HepG2 (cell line): ENCODE results near the gene GPN1. TPM values are rescaled to one million over a fixed set of nuclear protein-coding genes. Genes with fewer than 3 reads are reported as not detected.

Experiments
- ATAC-seq: fragments of 200-7000 bp; cut with Tn5 transposase; 3 replicates; pipeline ENCODE4 v1.9.1; 2020; ENCODE audit warnings: mild to moderate bottlenecking, moderate library complexity
- BruUV-seq: library from RNA; stranded (reverse); fragments of 400-500 nt; replicated peaks from 2 replicates; lab custom pipeline; 2021; lab: Mats Ljungman, UMichigan
- CTCF ChIA-PET: fragments of 300-600 bp; formaldehyde crosslinking; extraction: SDS; loops from one replicate; lab custom pipeline; 2021; ENCODE audit warnings: low total read pairs, inconsistent platforms, low intra/inter-chr PET ratio; lab: Yijun Ruan, JAX
- POLR2A ChIA-PET: fragments of 350-600 bp; sonication (Branson Sonifier 250); formaldehyde crosslinking; loops from one replicate; lab custom pipeline; 2020; ENCODE audit warnings: antibody characterized with exemption, inconsistent platforms; lab: Yijun Ruan, JAX
- DNase-seq: peaks from one replicate; pipeline ENCODE4 v3.0.0-alpha.2; 2015; ENCODE audit warnings: low spot score
- FAIRE-seq: peaks from 3 replicates; lab custom pipeline; 2011; peaks lifted over from hg19 to GRCh38; lab: Jason Lieb, UNC
- H2AFZ ChIP-seq: one replicate; pipeline ENCODE4 v1.6.1; 2011; ENCODE audit warnings: low read length, inconsistent platforms
- H3K27ac ChIP-seq: fragments of 300-600 bp; 3 replicates; pipeline ENCODE4 v1.8.0; 2011; ENCODE audit warnings: mixed run types, mild to moderate bottlenecking, mixed read lengths, low read length, inconsistent platforms; ENCODE audit not compliant: insufficient read depth; ENCODE audit errors: extremely low read length
- H3K27me3 ChIP-seq, 2 experiments: fragments of 200-600 bp in 1 of 2; 2 replicates in 1 of 2; 3 replicates in 1 of 2; pipeline versions ENCODE4 v1.6.0 to v1.8.0; 2011; ENCODE audit warnings: low read length in 2 of 2, mild to moderate bottlenecking in 2 of 2, moderate library complexity in 2 of 2, inconsistent platforms in 1 of 2; ENCODE audit not compliant: insufficient read depth in 2 of 2, control insufficient read depth in 1 of 2
- H3K36me3 ChIP-seq, 2 experiments: fragments of 200-600 bp in 1 of 2; replicated peaks in 1 of 2; 2 replicates in 1 of 2; 3 replicates in 1 of 2; pipeline versions ENCODE4 v1.5.1 to v1.8.0; 2011; ENCODE audit warnings: low read length in 2 of 2, inconsistent platforms in 1 of 2; ENCODE audit not compliant: insufficient read depth in 2 of 2, control insufficient read depth in 1 of 2
- H3K4me1 ChIP-seq: 2 replicates; pipeline ENCODE4 v1.5.1; 2012; ENCODE audit warnings: low read length, inconsistent platforms; ENCODE audit not compliant: insufficient read depth
- H3K4me2 ChIP-seq: 2 replicates; pipeline ENCODE4 v1.6.0; 2011; ENCODE audit warnings: low read depth, low read length, inconsistent platforms
- H3K4me3 ChIP-seq, 3 experiments: fragments of 200-600 bp in 1 of 3; sonication (generic), shearing (Covaris generic) in 1 of 3; replicated peaks in 1 of 3; 2 replicates each; pipeline ENCODE4 v1.5.1; 2011 to 2016; ENCODE audit warnings: low read length in 3 of 3, inconsistent platforms in 2 of 3, low read depth in 2 of 3, mild to moderate bottlenecking in 2 of 3, control low read depth in 1 of 3, mixed read lengths in 1 of 3; ENCODE audit not compliant: insufficient read depth in 1 of 3
- H3K79me2 ChIP-seq: one replicate; pipeline ENCODE4 v1.6.1; 2011; ENCODE audit warnings: low read length, inconsistent platforms; ENCODE audit not compliant: insufficient read depth
- H3K9ac ChIP-seq: 2 replicates; pipeline ENCODE4 v1.6.0; 2011; ENCODE audit warnings: mild to moderate bottlenecking, low read depth, low read length, inconsistent platforms; ENCODE audit not compliant: insufficient read depth
- H3K9me3 ChIP-seq: 2 replicates; pipeline ENCODE4 v1.5.1; 2012; ENCODE audit warnings: mild to moderate bottlenecking, low read length
- H4K20me1 ChIP-seq: 2 replicates; pipeline ENCODE4 v1.6.0; 2011; ENCODE audit warnings: inconsistent platforms, mild to moderate bottlenecking, low read length, moderate library complexity; ENCODE audit not compliant: insufficient read depth
- HNF4A ChIP-seq: sonication (generic); formaldehyde crosslinking; IDR thresholded peaks from 2 replicates; pipeline ENCODE4 v1.4.0; 2020; ENCODE audit warnings: missing genetic modification reagents
- HNRNPUL1 ChIP-seq: fragments of 200-400 bp; formaldehyde crosslinking; IDR thresholded peaks from 2 replicates; pipeline ENCODE4 v1.6.1; 2017; ENCODE audit warnings: low read depth, mild to moderate bottlenecking, low read length, moderate library complexity
- MBD4 ChIP-seq: IDR thresholded peaks from 2 replicates; pipeline ENCODE4 v1.6.1; 2012; ENCODE audit warnings: low read length, inconsistent platforms, borderline replicate concordance
- PRMT3 ChIP-seq: sonication (generic); formaldehyde crosslinking; IDR thresholded peaks from 2 replicates; pipeline ENCODE4 v1.8.1; 2022; ENCODE audit warnings: low read depth, mild to moderate bottlenecking, moderate library complexity, missing genetic modification reagents, borderline replicate concordance
- SNAI1 ChIP-seq: sonication (generic); formaldehyde crosslinking; IDR thresholded peaks from 2 replicates; pipeline ENCODE4 v1.5.0; 2020; ENCODE audit warnings: mild to moderate bottlenecking, missing genetic modification reagents, borderline replicate concordance
- TOE1 ChIP-seq: sonication (generic); formaldehyde crosslinking; IDR thresholded peaks from 2 replicates; pipeline ENCODE4 v1.4.0; 2020; ENCODE audit warnings: mild to moderate bottlenecking, missing genetic modification reagents
- ZNF383 ChIP-seq: sonication (generic); formaldehyde crosslinking; IDR thresholded peaks from 2 replicates; pipeline ENCODE4 v1.4.0; 2020; ENCODE audit warnings: missing genetic modification reagents, mild to moderate bottlenecking, borderline replicate concordance
- ZNF878 ChIP-seq: sonication (generic); formaldehyde crosslinking; IDR thresholded peaks from 2 replicates; pipeline ENCODE4 v1.8.1; 2023; ENCODE audit warnings: mild to moderate bottlenecking, missing genetic modification reagents, moderate library complexity
- WGBS: methylation state at CpG from one replicate; pipeline ENCODE4 v1.1.6; 2017; ENCODE audit warnings: low lambda C conversion rate; 5-methylcytosine and 5-hydroxymethylcytosine counted together
- in situ Hi-C: cut with HindIII; loops from 2 replicates; pipeline ENCODE4 v1.10.0; 2017; ENCODE audit warnings: low pct_unique_long_range_greater_than_20kb; ENCODE audit not compliant: extremely low pct_ligation_motif_present
- intact Hi-C: fragments of 100-400 bp; cut with micrococcal nuclease; formaldehyde crosslinking; loops from one replicate; pipeline ENCODE4 v1.10.0; 2022; ENCODE audit not compliant: unreplicated experiment
- polyA plus RNA-seq, 8 experiments: library from polyadenylated mRNA; depleted of rRNA in 3 of 8; stranded (reverse) in 7 of 8; unstranded in 1 of 8; fragments of >200 nt; fragmentation: Illumina TruSeq in 4 of 8; extraction: Trizol in 4 of 8; gene quantifications; 2 replicates each; pipeline versions ENCODE4 v1.2.1 to v1.2.3, GENCODE V29; 2011 to 2016; ENCODE audit warnings: low read depth in 4 of 8, missing spikeins in 1 of 8, mixed read lengths in 1 of 8; ENCODE audit not compliant: insufficient read depth in 1 of 8
- total RNA-seq, 5 experiments: library from RNA; depleted of rRNA; stranded (reverse); fragments of >200 nt; fragmentation: Illumina TruSeq; extraction: Trizol; gene quantifications; 2 replicates each; pipeline ENCODE4 v1.2.3, GENCODE V29; 2016; ENCODE audit warnings: low read depth in 1 of 5
- TF ChIP-seq, protein P1 (sequence below): sonication (generic); formaldehyde crosslinking; IDR thresholded peaks from 2 replicates; pipeline ENCODE4 v1.8.1; 2022; ENCODE audit warnings: mild to moderate bottlenecking, missing genetic modification reagents
- TF ChIP-seq, protein P2 (sequence below), 2 experiments: sonication (generic) in 1 of 2; formaldehyde crosslinking in 1 of 2; IDR thresholded peaks; 2 replicates each; pipeline versions ENCODE4 v1.5.1 to v1.6.1; 2011 to 2020; ENCODE audit warnings: borderline replicate concordance in 1 of 2, low read depth in 1 of 2, low read length in 1 of 2, mild to moderate bottlenecking in 1 of 2, missing genetic modification reagents in 1 of 2, moderate library complexity in 1 of 2
- TF ChIP-seq, protein P3 (sequence below): IDR thresholded peaks from 2 replicates; pipeline ENCODE4 v1.6.1; 2016; ENCODE audit warnings: mild to moderate bottlenecking
- TF ChIP-seq, protein P4 (sequence below): sonication (generic); formaldehyde crosslinking; IDR thresholded peaks from 2 replicates; pipeline ENCODE4 v1.5.0; 2020; ENCODE audit warnings: missing genetic modification reagents, mild to moderate bottlenecking, borderline replicate concordance
- TF ChIP-seq, protein P5 (sequence below): IDR thresholded peaks from 2 replicates; pipeline ENCODE4 v1.6.1; 2016; ENCODE audit warnings: low read depth, missing genetic modification reagents, missing compliant biosample characterization

GPN1 gene
- total and polyA plus RNA-seq, 2 of the 13 experiments (the other 11 are each of a cell fraction or from before 2014, with no cell fraction given): 54.5 to 62.7 TPM

DNA sequence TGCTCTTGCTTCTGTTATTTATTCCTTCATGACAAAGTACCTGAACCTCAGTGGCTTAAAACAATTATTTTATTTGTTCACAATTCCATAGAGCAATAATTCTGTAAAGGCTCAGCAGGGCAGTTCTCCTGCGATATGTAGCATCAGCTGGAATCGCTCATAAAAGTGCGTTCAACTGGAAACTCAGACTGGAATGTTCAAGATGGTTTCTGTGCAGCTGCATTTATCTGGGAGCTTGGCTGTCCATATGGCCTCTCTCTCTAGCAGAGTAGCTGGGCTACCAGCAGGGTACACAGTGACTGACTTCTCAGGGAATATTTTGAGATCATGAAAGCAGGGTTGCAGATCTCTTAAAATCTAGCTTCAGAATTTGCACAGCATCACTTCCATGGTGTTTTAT lies 13.5 kb upstream of the GPN1 start:
- Histone ChIP-seq H3K4me1 (peaks cover 14% of the 10 kb centered on the region), H3K27me3 (no peaks in the 10 kb centered on the region), H3K4me3 (no peak overlapping the region), H3K36me3 (peaks cover 20 to 71% of the 10 kb centered on the region in 2 experiments), H3K9me3 (no peaks in the 10 kb centered on the region), H3K9ac (no peak overlapping the region), H2AFZ (no peak overlapping the region), H3K4me2 (no peak overlapping the region), H4K20me1 (no peaks in the 10 kb centered on the region), H3K79me2 (no peaks in the 10 kb centered on the region), H3K27ac (no peak overlapping the region)
- POLR2A ChIA-PET: no interaction called here
- CTCF ChIA-PET: no interaction called here
- intact Hi-C loops (no loop called here), in situ Hi-C loops (no loop called here)
- no TSS peak for BruUV-seq
- FAIRE-seq (no peak), ATAC-seq (no peak), DNase-seq (no peak)
- WGBS: 100% methylated on average over 3 of the region's 3 CpGs
- TF ChIP-seq TOE1 (CRISPR knock-in tag) (no peak), HNF4A (no peak), SNAI1 (CRISPR knock-in tag) (no peak), HNRNPUL1 (no peak), MBD4 (no peak), ZNF878 (CRISPR knock-in tag) (no peak), PRMT3 (CRISPR knock-in tag) (no peak), ZNF383 (CRISPR knock-in tag) (no peak)
- TF ChIP-seq, protein P1, sequence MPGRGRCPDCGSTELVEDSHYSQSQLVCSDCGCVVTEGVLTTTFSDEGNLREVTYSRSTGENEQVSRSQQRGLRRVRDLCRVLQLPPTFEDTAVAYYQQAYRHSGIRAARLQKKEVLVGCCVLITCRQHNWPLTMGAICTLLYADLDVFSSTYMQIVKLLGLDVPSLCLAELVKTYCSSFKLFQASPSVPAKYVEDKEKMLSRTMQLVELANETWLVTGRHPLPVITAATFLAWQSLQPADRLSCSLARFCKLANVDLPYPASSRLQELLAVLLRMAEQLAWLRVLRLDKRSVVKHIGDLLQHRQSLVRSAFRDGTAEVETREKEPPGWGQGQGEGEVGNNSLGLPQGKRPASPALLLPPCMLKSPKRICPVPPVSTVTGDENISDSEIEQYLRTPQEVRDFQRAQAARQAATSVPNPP: no peak
- TF ChIP-seq, protein P2, sequence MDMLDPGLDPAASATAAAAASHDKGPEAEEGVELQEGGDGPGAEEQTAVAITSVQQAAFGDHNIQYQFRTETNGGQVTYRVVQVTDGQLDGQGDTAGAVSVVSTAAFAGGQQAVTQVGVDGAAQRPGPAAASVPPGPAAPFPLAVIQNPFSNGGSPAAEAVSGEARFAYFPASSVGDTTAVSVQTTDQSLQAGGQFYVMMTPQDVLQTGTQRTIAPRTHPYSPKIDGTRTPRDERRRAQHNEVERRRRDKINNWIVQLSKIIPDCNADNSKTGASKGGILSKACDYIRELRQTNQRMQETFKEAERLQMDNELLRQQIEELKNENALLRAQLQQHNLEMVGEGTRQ (IDR thresholded peaks at IDR 0.05; ENCODE audit: low read depth, low read length): no peak
- TF ChIP-seq, protein P2 (CRISPR knock-in tag; IDR thresholded peaks at IDR 0.05; ENCODE audit: borderline replicate concordance): no peak
- TF ChIP-seq, protein P3, sequence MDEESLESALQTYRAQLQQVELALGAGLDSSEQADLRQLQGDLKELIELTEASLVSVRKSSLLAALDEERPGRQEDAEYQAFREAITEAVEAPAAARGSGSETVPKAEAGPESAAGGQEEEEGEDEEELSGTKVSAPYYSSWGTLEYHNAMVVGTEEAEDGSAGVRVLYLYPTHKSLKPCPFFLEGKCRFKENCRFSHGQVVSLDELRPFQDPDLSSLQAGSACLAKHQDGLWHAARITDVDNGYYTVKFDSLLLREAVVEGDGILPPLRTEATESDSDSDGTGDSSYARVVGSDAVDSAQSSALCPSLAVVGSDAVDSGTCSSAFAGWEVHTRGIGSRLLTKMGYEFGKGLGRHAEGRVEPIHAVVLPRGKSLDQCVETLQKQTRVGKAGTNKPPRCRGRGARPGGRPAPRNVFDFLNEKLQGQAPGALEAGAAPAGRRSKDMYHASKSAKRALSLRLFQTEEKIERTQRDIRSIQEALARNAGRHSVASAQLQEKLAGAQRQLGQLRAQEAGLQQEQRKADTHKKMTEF (CRISPR knock-in tag): no peak
- TF ChIP-seq, protein P4, sequence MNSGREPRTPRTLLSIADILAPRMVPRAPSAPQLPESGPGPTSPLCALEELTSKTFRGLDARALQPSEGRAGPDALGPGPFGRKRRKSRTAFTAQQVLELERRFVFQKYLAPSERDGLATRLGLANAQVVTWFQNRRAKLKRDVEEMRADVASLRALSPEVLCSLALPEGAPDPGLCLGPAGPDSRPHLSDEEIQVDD: no peak
- TF ChIP-seq, protein P5, sequence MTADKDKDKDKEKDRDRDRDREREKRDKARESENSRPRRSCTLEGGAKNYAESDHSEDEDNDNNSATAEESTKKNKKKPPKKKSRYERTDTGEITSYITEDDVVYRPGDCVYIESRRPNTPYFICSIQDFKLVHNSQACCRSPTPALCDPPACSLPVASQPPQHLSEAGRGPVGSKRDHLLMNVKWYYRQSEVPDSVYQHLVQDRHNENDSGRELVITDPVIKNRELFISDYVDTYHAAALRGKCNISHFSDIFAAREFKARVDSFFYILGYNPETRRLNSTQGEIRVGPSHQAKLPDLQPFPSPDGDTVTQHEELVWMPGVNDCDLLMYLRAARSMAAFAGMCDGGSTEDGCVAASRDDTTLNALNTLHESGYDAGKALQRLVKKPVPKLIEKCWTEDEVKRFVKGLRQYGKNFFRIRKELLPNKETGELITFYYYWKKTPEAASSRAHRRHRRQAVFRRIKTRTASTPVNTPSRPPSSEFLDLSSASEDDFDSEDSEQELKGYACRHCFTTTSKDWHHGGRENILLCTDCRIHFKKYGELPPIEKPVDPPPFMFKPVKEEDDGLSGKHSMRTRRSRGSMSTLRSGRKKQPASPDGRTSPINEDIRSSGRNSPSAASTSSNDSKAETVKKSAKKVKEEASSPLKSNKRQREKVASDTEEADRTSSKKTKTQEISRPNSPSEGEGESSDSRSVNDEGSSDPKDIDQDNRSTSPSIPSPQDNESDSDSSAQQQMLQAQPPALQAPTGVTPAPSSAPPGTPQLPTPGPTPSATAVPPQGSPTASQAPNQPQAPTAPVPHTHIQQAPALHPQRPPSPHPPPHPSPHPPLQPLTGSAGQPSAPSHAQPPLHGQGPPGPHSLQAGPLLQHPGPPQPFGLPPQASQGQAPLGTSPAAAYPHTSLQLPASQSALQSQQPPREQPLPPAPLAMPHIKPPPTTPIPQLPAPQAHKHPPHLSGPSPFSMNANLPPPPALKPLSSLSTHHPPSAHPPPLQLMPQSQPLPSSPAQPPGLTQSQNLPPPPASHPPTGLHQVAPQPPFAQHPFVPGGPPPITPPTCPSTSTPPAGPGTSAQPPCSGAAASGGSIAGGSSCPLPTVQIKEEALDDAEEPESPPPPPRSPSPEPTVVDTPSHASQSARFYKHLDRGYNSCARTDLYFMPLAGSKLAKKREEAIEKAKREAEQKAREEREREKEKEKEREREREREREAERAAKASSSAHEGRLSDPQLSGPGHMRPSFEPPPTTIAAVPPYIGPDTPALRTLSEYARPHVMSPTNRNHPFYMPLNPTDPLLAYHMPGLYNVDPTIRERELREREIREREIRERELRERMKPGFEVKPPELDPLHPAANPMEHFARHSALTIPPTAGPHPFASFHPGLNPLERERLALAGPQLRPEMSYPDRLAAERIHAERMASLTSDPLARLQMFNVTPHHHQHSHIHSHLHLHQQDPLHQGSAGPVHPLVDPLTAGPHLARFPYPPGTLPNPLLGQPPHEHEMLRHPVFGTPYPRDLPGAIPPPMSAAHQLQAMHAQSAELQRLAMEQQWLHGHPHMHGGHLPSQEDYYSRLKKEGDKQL: no peak
